GM23248 (cell line): ENCODE measurements around the gene POMGNT1.

Experiments used
- EZH2 ChIP-seq: fragments of 200-600 bp; sonication (generic); IDR thresholded peaks from 2 replicates; pipeline ENCODE4 v1.6.1; 2018; ENCODE audit warnings: antibody characterized with exemption, mild to moderate bottlenecking; ENCODE audit not compliant: insufficient read depth, poor library complexity, severe bottlenecking
- EZH2phosphoT487 ChIP-seq: fragments of 200-600 bp; sonication (generic); IDR thresholded peaks from 2 replicates; pipeline ENCODE4 v1.6.1; 2018; ENCODE audit warnings: antibody characterized with exemption, moderate library complexity, mild to moderate bottlenecking, low read depth; ENCODE audit not compliant: insufficient read depth

GRCh38 chr1:46188295-46189030 is 9.8 kb downstream of the POMGNT1 start:
- TF ChIP-seq EZH2 (no peak), EZH2phosphoT487 (no peak)
